GM18951 (cell line): ENCODE data around the gene C1orf216.
"Not testable (repeated sequence)": the region's sequence is repeated elsewhere in the genome, so short reads cannot be mapped to it uniquely, and the experiment has no call there.

Source experiments
- POLR2A ChIP-seq: IDR thresholded peaks from 4 replicates; pipeline ENCODE4 v1.6.1; 2011; ENCODE audit warnings: mild to moderate bottlenecking; ENCODE audit not compliant: insufficient read length, insufficient read depth; ENCODE audit errors: extremely low read depth
- in situ Hi-C: fragments of 300-500 bp; cut with MboI; formaldehyde crosslinking; loops from one replicate; pipeline ENCODE4 v1.12.0; 2022; ENCODE audit warnings: low sequenced_read_pairs, mixed read lengths, inconsistent platforms; ENCODE audit not compliant: unreplicated experiment

Gene C1orf216

GRCh38 chr1:35725596-35725995, 6.9 kb upstream of the C1orf216 start:
- in situ Hi-C loops = loop anchor here (25.0 kb wide), 1 partner anchor 263 kb away; no protein-coding TSS in a partner anchor

GRCh38 chr1:35717911-35718476, 690 bp downstream of the C1orf216 start:
- in situ Hi-C loops = loop anchor here (10.0 kb wide), 1 partner anchor 153 kb away; no protein-coding TSS in a partner anchor
- TF ChIP-seq POLR2A = no peak

More at GRCh38 chr1:35725596-35725995, 6.9 kb upstream of the C1orf216 start:
- no peak for TF ChIP-seq POLR2A

- in situ Hi-C loops = loop anchor here (10.0 kb wide), 1 partner anchor 151 kb away; no protein-coding TSS in a partner anchor
- no peak for TF ChIP-seq POLR2A
Measured at GRCh38 chr1:35715568-35716002, 3.1 kb downstream of the C1orf216 start.

- TF ChIP-seq POLR2A = no peak
- in situ Hi-C loops = loop anchor here (10.0 kb wide), 1 partner anchor 150 kb away; no protein-coding TSS in a partner anchor
Measured at GRCh38 chr1:35714921-35715567, 3.6 kb downstream of the C1orf216 start.

GRCh38 chr1:35711098-35711497, 7.6 kb downstream of the C1orf216 start:
- in situ Hi-C loops = loop anchor here (10.0 kb wide), 1 partner anchor 146 kb away; no protein-coding TSS in a partner anchor

- in situ Hi-C loops = no loop called here
- no peak for TF ChIP-seq POLR2A
Measured at GRCh38 chr1:35708952-35709351, 9.7 kb downstream of the C1orf216 start.

- TF ChIP-seq POLR2A = no peak
- in situ Hi-C loops = no loop called here
Measured at GRCh38 chr1:35708441-35708921, 10.2 kb downstream of the C1orf216 start.

GRCh38 chr1:35707601-35708440, 10.9 kb downstream of the C1orf216 start:
- no peak for TF ChIP-seq POLR2A
- in situ Hi-C loops = no loop called here

GRCh38 chr1:35706846-35707600, 11.7 kb downstream of the C1orf216 start:
- in situ Hi-C loops = no loop called here
- TF ChIP-seq POLR2A = no peak

GRCh38 chr1:35702508-35702907, 16.2 kb downstream of the C1orf216 start:
- in situ Hi-C loops = no loop called here
- no peak for TF ChIP-seq POLR2A

GRCh38 chr1:35699152-35699551, 19.5 kb downstream of the C1orf216 start:
- in situ Hi-C loops = not testable (repeated sequence)

- no peak for TF ChIP-seq POLR2A
- in situ Hi-C loops = no loop called here
Measured at GRCh38 chr1:35692317-35692716, 26.4 kb downstream of the C1orf216 start.
